T-cell (primary cell): Measurements from ENCODE around the gene CACNA2D1. TPM values are rescaled to one million over a fixed set of nuclear protein-coding genes. Genes with fewer than 3 reads are reported as not detected.

ENCODE experiments used
- ATAC-seq, 4 experiments: fragments of 200-7000 bp in 3 of 4; fragments of 150-1000 bp in 1 of 4; cut with Tn5 transposase; replicated peaks in 1 of 4; 1 replicate in 3 of 4; 2 replicates in 1 of 4; pipeline ENCODE4 v1.10.0; 2021; ENCODE audit warnings: moderate library complexity in 3 of 4, mild to moderate bottlenecking in 2 of 4, moderate number of reproducible peaks in 1 of 4
- CTCF ChIA-PET, 2 donors: fragments of 300-600 bp; sonication (Branson Sonifier 250); formaldehyde crosslinking; loops; one replicate each; lab custom pipeline; 2022; ENCODE audit warnings: antibody characterized with exemption in 2 of 2; lab: Charles Lee
- POLR2A ChIA-PET, 2 donors: fragments of 300-600 bp; sonication (Branson Sonifier 250); formaldehyde crosslinking; loops; one replicate each; lab custom pipeline; 2022; ENCODE audit warnings: antibody characterized with exemption in 2 of 2; lab: Charles Lee
- DNase-seq, 35 experiments: peaks; one replicate each; pipeline versions ENCODE4 v3.0.0 to v3.0.0-alpha.2; 2013 to 2023
- H3K27ac ChIP-seq: one replicate; pipeline ENCODE4 v1.5.1; 2013; ENCODE audit warnings: low read length
- H3K27me3 ChIP-seq, 2 experiments: replicated peaks in 1 of 2; 1 replicate in 1 of 2; 2 replicates in 1 of 2; pipeline versions ENCODE4 v1.6.1 to v1.7.0; 2013; ENCODE audit warnings: low read length in 1 of 2, mixed read lengths in 1 of 2; ENCODE audit not compliant: control insufficient read depth in 2 of 2, insufficient read depth in 2 of 2; ENCODE audit errors: extremely low read depth in 1 of 2
- H3K36me3 ChIP-seq, 2 donors: 1 replicate in 1 of 2; 2 replicates in 1 of 2; pipeline versions ENCODE4 v1.6.1 to v1.7.0; 2013; ENCODE audit warnings: low read length in 1 of 2; ENCODE audit not compliant: control insufficient read depth in 2 of 2, insufficient read depth in 1 of 2; ENCODE audit errors: extremely low read depth in 1 of 2
- H3K4me1 ChIP-seq, 2 experiments: 1 replicate in 1 of 2; 2 replicates in 1 of 2; pipeline versions ENCODE4 v1.6.1 to v1.7.0; 2013; ENCODE audit warnings: low read length in 2 of 2, mixed read lengths in 1 of 2; ENCODE audit not compliant: insufficient read depth in 2 of 2, control insufficient read depth in 1 of 2; ENCODE audit errors: extremely low read depth in 1 of 2
- H3K4me3 ChIP-seq, 2 donors: 1 replicate in 1 of 2; 2 replicates in 1 of 2; pipeline versions ENCODE4 v1.5.1 to v1.7.0; 2013; ENCODE audit warnings: mild to moderate bottlenecking in 2 of 2, low read length in 1 of 2, moderate library complexity in 1 of 2; ENCODE audit not compliant: control insufficient read depth in 1 of 2; ENCODE audit errors: extremely low read depth in 1 of 2
- H3K9me3 ChIP-seq: 2 replicates; pipeline ENCODE4 v1.7.0; 2013
- H3K27ac Mint-ChIP-seq, 2 donors: one replicate each; pipeline ENCODE4 v1.8.0; 2020 to 2021; ENCODE audit warnings: mild to moderate bottlenecking in 2 of 2, mixed read lengths in 2 of 2
- H3K27me3 Mint-ChIP-seq, 2 donors: one replicate each; pipeline ENCODE4 v1.8.0; 2021 to 2022; ENCODE audit warnings: mixed read lengths in 2 of 2
- H3K36me3 Mint-ChIP-seq: one replicate; pipeline ENCODE4 v1.8.0; 2021; ENCODE audit warnings: mixed read lengths
- H3K4me1 Mint-ChIP-seq, 3 donors: one replicate each; pipeline ENCODE4 v1.8.0; 2020 to 2022; ENCODE audit warnings: mixed read lengths in 3 of 3, mild to moderate bottlenecking in 1 of 3
- H3K4me3 Mint-ChIP-seq, 3 donors: one replicate each; pipeline ENCODE4 v1.8.0; 2020 to 2022; ENCODE audit warnings: mild to moderate bottlenecking in 3 of 3, mixed read lengths in 3 of 3, moderate library complexity in 3 of 3
- H3K9me3 Mint-ChIP-seq, 3 donors: one replicate each; pipeline ENCODE4 v1.8.0; 2020 to 2022; ENCODE audit warnings: mixed read lengths in 3 of 3
- WGBS: methylation state at CpG from one replicate; pipeline ENCODE4 v1.1.5; 2013; ENCODE audit warnings: missing lambda C conversion rate; ENCODE audit not compliant: insufficient coverage; 5-methylcytosine and 5-hydroxymethylcytosine counted together
- total RNA-seq, 35 experiments: library from RNA in 6 of 35; stranded (reverse) in 6 of 35; fragments of 120-200 nt in 1 of 35; gene quantifications; one replicate each; pipeline versions ENCODE4 v1.2.1 to v1.2.4 and lab custom pipeline; 2013 to 2026

Gene CACNA2D1
- total RNA-seq, 5 donors from 2014 or later (not counting 1 experiment from before 2014, with no cell fraction given), result 0.03 to 0.43 (median 0.35) TPM; not detected in 2

DNA sequence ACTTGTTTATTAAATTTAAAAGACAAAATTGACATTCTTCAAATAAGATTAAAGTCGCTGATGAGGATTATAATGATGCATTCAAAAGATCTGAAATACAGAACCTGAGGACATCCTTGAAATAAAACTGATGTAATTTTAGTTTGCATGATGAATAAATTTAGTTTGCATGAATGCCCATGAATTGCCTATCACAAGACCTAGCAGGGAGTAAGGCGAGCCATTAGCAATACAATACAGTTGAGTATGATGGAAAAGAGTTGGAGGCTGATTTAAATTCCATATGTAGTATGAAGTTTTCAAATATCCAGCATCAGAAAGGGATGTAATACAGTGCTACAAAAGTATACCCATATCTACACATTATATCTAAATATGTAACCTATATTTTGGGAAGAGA, 321.3 kb downstream of the CACNA2D1 start:
- no peak overlapping the region for H3K4me3 Mint-ChIP-seq
- H3K27me3 Mint-ChIP-seq, result no peaks in the 10 kb centered on the region
- H3K36me3 Mint-ChIP-seq, result no peaks in the 10 kb centered on the region

DNA sequence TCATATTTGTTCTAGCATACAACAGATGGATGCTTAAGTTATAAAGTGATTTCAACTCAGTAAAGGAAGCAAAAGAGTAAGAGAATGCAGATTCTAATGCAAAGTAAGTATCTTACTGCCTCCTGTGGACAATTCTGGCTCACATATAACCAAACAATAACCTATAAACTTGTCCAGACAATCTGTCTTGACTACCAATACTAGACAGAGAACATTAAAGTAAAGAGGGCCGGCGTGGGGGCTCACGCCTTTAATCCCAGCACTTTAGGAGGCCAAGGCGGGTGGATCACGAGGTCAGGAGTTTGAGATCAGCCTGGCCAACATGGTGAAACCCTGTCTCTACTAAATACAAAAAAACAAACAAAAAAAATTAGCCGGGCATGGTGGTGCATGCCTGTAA, 329.3 kb downstream of the CACNA2D1 start:
- WGBS, result 88% methylated on average over 3 of the region's 6 CpGs
- Mint-ChIP-seq H3K4me3 (no peak overlapping the region), H3K4me1 (no peaks in the 10 kb centered on the region)

More for the DNA sequence above, 321.3 kb downstream of the CACNA2D1 start:
- H3K27ac Mint-ChIP-seq, result no peak overlapping the region
- ChIA-PET POLR2A (no interaction called here), CTCF (no interaction called here)
- no CpG with 5 or more reads among the region's 2 CpGs for WGBS
- H3K9me3 ChIP-seq, result no peaks in the 10 kb centered on the region
- ATAC-seq, result no peak
- no peaks in the 10 kb centered on the region for H3K4me1 ChIP-seq
- no peak overlapping the region for H3K27ac ChIP-seq
- H3K36me3 ChIP-seq, result no peaks in the 10 kb centered on the region
- peaks cover 0 to 12% (median 3%) of the 10 kb centered on the region in 3 donors for H3K9me3 Mint-ChIP-seq
- H3K27me3 ChIP-seq, result no peaks in the 10 kb centered on the region
- no peaks in the 10 kb centered on the region for H3K4me1 Mint-ChIP-seq
- no peak overlapping the region for H3K4me3 ChIP-seq
- DNase-seq, result no peak

DNA sequence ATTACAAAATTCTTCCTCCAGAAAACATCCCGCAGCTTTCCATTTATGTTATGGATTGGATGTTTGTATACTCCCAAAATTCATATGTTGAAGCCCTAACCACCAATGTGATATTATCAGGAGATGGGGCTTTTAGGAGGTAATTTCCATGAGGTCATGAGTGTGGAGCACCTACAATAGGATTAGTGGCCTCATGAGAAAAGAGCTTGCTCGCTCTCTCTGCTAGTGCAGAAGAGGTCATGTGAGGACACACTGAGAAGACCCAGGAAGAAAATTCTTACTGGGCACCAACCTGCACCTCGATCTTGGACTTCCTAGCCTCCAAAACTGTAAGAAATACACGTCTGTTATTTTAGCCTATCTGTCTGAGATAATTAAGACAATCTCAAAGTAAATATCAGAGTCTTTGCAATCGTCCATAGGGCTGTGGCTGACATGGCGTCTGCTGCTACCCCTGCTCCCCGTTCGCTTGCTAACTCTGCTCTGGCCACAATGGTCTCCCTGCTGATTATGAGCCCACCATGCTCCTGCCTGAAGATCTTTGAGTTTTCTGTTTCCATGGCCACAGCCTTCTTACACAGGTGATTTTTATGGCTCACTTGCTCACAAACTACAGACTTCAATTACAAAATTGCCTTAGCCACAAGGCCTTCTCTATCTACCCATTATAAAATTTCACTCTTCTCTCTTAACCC, 333.3 kb downstream of the CACNA2D1 start:
- H3K4me3 ChIP-seq, result no peak overlapping the region
- ChIA-PET CTCF (no interaction called here), POLR2A (no interaction called here)
- no peaks in the 10 kb centered on the region for H3K27me3 ChIP-seq
- H3K27ac ChIP-seq, result no peak overlapping the region
- H3K27me3 Mint-ChIP-seq, result no peaks in the 10 kb centered on the region
- H3K4me1 ChIP-seq, result no peaks in the 10 kb centered on the region
- WGBS, result 90% methylated on average over 5 of the region's 8 CpGs
- no peak for DNase-seq
- H3K9me3 Mint-ChIP-seq, result peaks cover 0 to 11% (median 2%) of the 10 kb centered on the region in 3 donors
- no peak overlapping the region for H3K27ac Mint-ChIP-seq
- H3K36me3 Mint-ChIP-seq, result no peaks in the 10 kb centered on the region
- no peaks in the 10 kb centered on the region for H3K9me3 ChIP-seq
- H3K36me3 ChIP-seq, result no peaks in the 10 kb centered on the region
- no peak for ATAC-seq
- H3K4me3 Mint-ChIP-seq, result no peak overlapping the region
- no peaks in the 10 kb centered on the region for H3K4me1 Mint-ChIP-seq

More for the DNA sequence above, 329.3 kb downstream of the CACNA2D1 start:
- CTCF ChIA-PET, result interaction anchor here in 1 of 2 donors (0.7 kb wide), 1 partner anchor 8 kb away, joined by 4 read pairs; no protein-coding TSS in a partner anchor
- H3K27ac Mint-ChIP-seq, result no peak overlapping the region
- POLR2A ChIA-PET, result no interaction called here
- H3K9me3 Mint-ChIP-seq, result peaks cover 0 to 6% (median 2%) of the 10 kb centered on the region in 3 donors
- ATAC-seq (no peak), DNase-seq (no peak)
- H3K9me3 ChIP-seq, result no peaks in the 10 kb centered on the region
- H3K27me3 ChIP-seq, result no peaks in the 10 kb centered on the region
- no peak overlapping the region for H3K4me3 ChIP-seq
- H3K36me3 ChIP-seq, result no peaks in the 10 kb centered on the region
- no peaks in the 10 kb centered on the region for H3K4me1 ChIP-seq
- H3K36me3 Mint-ChIP-seq, result no peaks in the 10 kb centered on the region
- no peak overlapping the region for H3K27ac ChIP-seq
- no peaks in the 10 kb centered on the region for H3K27me3 Mint-ChIP-seq

DNA sequence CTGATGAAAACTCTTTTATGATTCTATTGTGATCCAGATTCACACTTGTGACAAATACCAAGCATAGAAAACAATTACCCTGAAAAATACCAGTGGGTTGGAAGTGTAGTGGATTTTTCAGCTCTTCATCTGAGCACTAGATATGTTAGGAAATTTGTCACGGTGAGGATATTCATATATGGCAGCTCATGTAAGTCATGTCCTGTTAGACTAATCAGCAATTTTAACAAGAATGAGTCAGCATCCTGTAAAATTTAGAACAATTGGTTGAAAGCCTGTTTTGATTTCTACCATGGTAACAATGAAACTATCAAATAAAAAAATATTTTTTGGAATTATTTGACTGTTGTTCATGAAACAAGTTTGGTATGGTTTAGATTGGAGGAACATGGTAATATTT, 334.3 kb downstream of the CACNA2D1 start:
- ATAC-seq (no peak), DNase-seq (no peak)
- Histone ChIP-seq H3K4me3 (no peak overlapping the region), H3K27ac (no peak overlapping the region), H3K36me3 (no peaks in the 10 kb centered on the region), H3K9me3 (no peaks in the 10 kb centered on the region), H3K27me3 (no peaks in the 10 kb centered on the region), H3K4me1 (no peaks in the 10 kb centered on the region)
- Mint-ChIP-seq H3K9me3 (peaks cover 0 to 11% (median 2%) of the 10 kb centered on the region in 3 donors), H3K36me3 (no peaks in the 10 kb centered on the region), H3K27ac (no peak overlapping the region), H3K4me3 (no peak overlapping the region), H3K4me1 (no peaks in the 10 kb centered on the region), H3K27me3 (no peaks in the 10 kb centered on the region)
- no CpG with 5 or more reads among the region's 1 CpG for WGBS
- CTCF ChIA-PET, result no interaction called here
- POLR2A ChIA-PET, result no interaction called here

DNA sequence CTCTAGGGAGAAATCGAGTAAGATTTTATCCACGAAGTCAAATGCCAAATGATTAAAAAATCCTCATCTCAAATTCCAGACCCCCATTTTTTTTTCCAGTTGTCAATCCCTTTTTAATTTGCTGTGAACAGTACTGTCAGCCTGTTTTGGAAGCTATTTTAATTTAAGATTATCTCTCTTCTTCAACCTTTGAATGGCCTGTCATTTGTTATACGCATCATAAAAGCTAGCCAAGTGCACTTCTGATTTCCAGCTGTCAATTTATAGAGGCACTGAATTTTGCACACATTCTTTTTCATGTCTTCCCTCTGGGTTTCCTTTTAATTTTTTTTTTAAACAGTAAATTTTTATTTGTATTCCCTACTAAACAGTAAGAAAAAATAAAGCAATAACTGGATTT, 337.4 kb downstream of the CACNA2D1 start:
- H3K27ac Mint-ChIP-seq, result no peak overlapping the region
- H3K4me3 Mint-ChIP-seq, result no peak overlapping the region
- ATAC-seq, result no peak
- no CpG with 5 or more reads among the region's 3 CpGs for WGBS
- Histone ChIP-seq H3K9me3 (no peaks in the 10 kb centered on the region), H3K4me3 (no peak overlapping the region), H3K4me1 (no peaks in the 10 kb centered on the region), H3K36me3 (no peaks in the 10 kb centered on the region), H3K27ac (no peak overlapping the region), H3K27me3 (no peaks in the 10 kb centered on the region)
- H3K36me3 Mint-ChIP-seq, result no peaks in the 10 kb centered on the region
- ChIA-PET CTCF (interaction anchor here in 1 of 2 donors (0.5 kb wide), 1 partner anchor 8 kb away, joined by 4 read pairs; no protein-coding TSS in a partner anchor), POLR2A (no interaction called here)
- peaks cover 0 to 11% (median 0%) of the 10 kb centered on the region in 3 donors for H3K9me3 Mint-ChIP-seq
- no peaks in the 10 kb centered on the region for H3K4me1 Mint-ChIP-seq
- no peak for DNase-seq
- H3K27me3 Mint-ChIP-seq, result no peaks in the 10 kb centered on the region

DNA sequence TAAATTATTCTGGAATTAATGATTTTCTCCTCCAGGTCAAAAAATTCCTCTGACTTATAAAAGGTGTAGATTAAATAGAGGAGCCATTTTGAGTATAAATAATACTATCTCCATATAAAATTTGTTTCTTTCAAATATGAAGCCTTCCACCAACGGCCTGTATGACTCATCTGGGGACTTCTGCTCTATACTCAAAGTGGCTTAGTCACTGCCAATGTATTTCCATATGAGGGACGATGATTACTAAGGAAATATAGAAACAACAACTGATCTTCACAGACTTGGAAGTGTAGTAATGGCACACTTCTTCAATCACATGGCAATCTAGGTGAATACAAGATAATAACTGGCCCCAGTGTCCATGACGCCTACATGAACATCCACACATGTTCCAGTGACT, 338.1 kb downstream of the CACNA2D1 start:
- no CpG with 5 or more reads among the region's 3 CpGs for whole genome bisulfite sequencing
- Histone ChIP-seq H3K27ac (no peak overlapping the region), H3K4me3 (no peak overlapping the region), H3K4me1 (no peaks in the 10 kb centered on the region), H3K9me3 (no peaks in the 10 kb centered on the region), H3K27me3 (no peaks in the 10 kb centered on the region), H3K36me3 (no peaks in the 10 kb centered on the region)
- H3K9me3 Mint-ChIP-seq, result peaks cover 0 to 7% (median 0%) of the 10 kb centered on the region in 3 donors
- ChIA-PET CTCF (no interaction called here), POLR2A (no interaction called here)
- H3K36me3 Mint-ChIP-seq, result no peaks in the 10 kb centered on the region
- no peak overlapping the region for H3K27ac Mint-ChIP-seq
- no peaks in the 10 kb centered on the region for H3K4me1 Mint-ChIP-seq
- H3K27me3 Mint-ChIP-seq, result no peaks in the 10 kb centered on the region
- ATAC-seq, result no peak
- H3K4me3 Mint-ChIP-seq, result no peak overlapping the region
- DNase-seq, result no peak
